H1 (cell line): ENCODE results near the gene ZNF25. TPM values are rescaled to one million over a fixed set of nuclear protein-coding genes. Genes with fewer than 3 reads are reported as not detected.

Experiments
- CEBPB ChIP-seq: IDR thresholded peaks from 2 replicates; pipeline ENCODE4 v1.6.1; 2012; ENCODE audit warnings: low read depth, low read length
- CHD2 ChIP-seq: IDR thresholded peaks from 2 replicates; pipeline ENCODE4 v1.6.1; 2012; ENCODE audit warnings: low read length, improper control_type of control experiment
- CHD7 ChIP-seq: fragments of 300-600 bp; sonication (generic); IDR thresholded peaks from 2 replicates; pipeline ENCODE4 v1.7.1; 2012; ENCODE audit warnings: low read length, moderate library complexity, mild to moderate bottlenecking, inconsistent platforms; ENCODE audit not compliant: insufficient replicate concordance
- E2F6 ChIP-seq: IDR thresholded peaks from 2 replicates; pipeline ENCODE4 v1.6.1; 2012; ENCODE audit warnings: inconsistent platforms
- RBBP5 ChIP-seq: IDR thresholded peaks from 2 replicates; pipeline ENCODE4 v1.7.1; 2012; ENCODE audit warnings: low read depth, mild to moderate bottlenecking, inconsistent platforms, low read length, moderate library complexity, borderline replicate concordance
- USF2 ChIP-seq: IDR thresholded peaks from 2 replicates; pipeline ENCODE4 v1.6.1; 2011; ENCODE audit warnings: low read length, improper control_type of control experiment
- polyA plus RNA-seq, 7 experiments: library from polyadenylated mRNA; depleted of rRNA in 3 of 7; stranded (reverse) in 5 of 7; unstranded in 2 of 7; fragments of >200 nt in 5 of 7; fragments of 200-250 nt in 2 of 7; gene quantifications; 1 replicate in 5 of 7; 2 replicates in 1 of 7; 4 replicates in 1 of 7; pipeline versions ENCODE4 v1.2.1 to v1.2.3, GENCODE V29; 2011 to 2013; ENCODE audit warnings: missing spikeins in 2 of 7, mixed read lengths in 2 of 7
- total RNA-seq: library from RNA; stranded (reverse); fragmentation: NEBNext Ultra II Directional; extraction: Animal tissue kit (Norgen Biotek cat#: 25700); gene quantifications from 2 replicates; pipeline ENCODE4 v1.2.1, GENCODE V29; 2021

ZNF25 gene
- total and polyA plus RNA-seq, 2 of the 8 experiments (the other 6 are each of a cell fraction or from before 2014, with no cell fraction given) = 0.17 to 1.3 TPM

- TF ChIP-seq CHD7 = no peak
- TF ChIP-seq USF2 = no peak
- TF ChIP-seq CEBPB = no peak
- TF ChIP-seq E2F6 = no peak
- TF ChIP-seq RBBP5 = no peak
- TF ChIP-seq CHD2 = no peak
These were observed 41.7 kb downstream of the ZNF25 start (continued) for GRCh38 chr10:37934791-37935190.
